ENCODE results near the gene ELOA.

ELOA gene

GRCh38 chr1:23810818-23811540 lies 67.7 kb downstream of the ELOA start:
- peak; percentile 75 for DNase-seq (ENCODE audit: extremely low spot score)
- CTCF ChIA-PET, result interaction anchor here (0.6 to 12.5 kb wide), 50 partner anchors 12 to 477 kb away, joined by 3 to 185 read pairs (median 5); partner anchors contain the start of genes CNR2, FUCA1, GALE and HMGCL
- POLR2A ChIA-PET, result interaction anchor here (0.5 to 1.1 kb wide), 3 partner anchors 14 to 377 kb away, joined by 3 to 7 read pairs (median 4); partner anchors contain the start of gene HMGCL
- TF ChIP-seq, protein P1, sequence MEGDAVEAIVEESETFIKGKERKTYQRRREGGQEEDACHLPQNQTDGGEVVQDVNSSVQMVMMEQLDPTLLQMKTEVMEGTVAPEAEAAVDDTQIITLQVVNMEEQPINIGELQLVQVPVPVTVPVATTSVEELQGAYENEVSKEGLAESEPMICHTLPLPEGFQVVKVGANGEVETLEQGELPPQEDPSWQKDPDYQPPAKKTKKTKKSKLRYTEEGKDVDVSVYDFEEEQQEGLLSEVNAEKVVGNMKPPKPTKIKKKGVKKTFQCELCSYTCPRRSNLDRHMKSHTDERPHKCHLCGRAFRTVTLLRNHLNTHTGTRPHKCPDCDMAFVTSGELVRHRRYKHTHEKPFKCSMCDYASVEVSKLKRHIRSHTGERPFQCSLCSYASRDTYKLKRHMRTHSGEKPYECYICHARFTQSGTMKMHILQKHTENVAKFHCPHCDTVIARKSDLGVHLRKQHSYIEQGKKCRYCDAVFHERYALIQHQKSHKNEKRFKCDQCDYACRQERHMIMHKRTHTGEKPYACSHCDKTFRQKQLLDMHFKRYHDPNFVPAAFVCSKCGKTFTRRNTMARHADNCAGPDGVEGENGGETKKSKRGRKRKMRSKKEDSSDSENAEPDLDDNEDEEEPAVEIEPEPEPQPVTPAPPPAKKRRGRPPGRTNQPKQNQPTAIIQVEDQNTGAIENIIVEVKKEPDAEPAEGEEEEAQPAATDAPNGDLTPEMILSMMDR (IDR thresholded peaks at IDR 0.05; ENCODE audit: control extremely low read depth, extremely low read depth, low read depth, missing control alignments), result peak; percentile 76
